Measurements from ENCODE around the gene PLD3. TPM values are rescaled to one million over a fixed set of nuclear protein-coding genes. Genes with fewer than 3 reads are reported as not detected.

The PLD3 gene
- total RNA-seq, 1 donor = 136 TPM

GRCh38 chr19:40422748-40423566, 74.5 kb downstream of the PLD3 start:
- H3K9me3 ChIP-seq (ENCODE audit: low read depth, low read length) = no peaks in the 10 kb centered on the region
- H3K27ac ChIP-seq (ENCODE audit: low read depth, low read length) = peak overlapping the region; percentile 94
- H3K4me3 ChIP-seq (ENCODE audit: insufficient read depth, low read length) = no peak overlapping the region
- H3K4me1 ChIP-seq (ENCODE audit: insufficient read depth, low read length) = peaks cover 20% of the 10 kb centered on the region
- H3K4me2 ChIP-seq (ENCODE audit: insufficient read depth, low read length) = peak overlapping the region; percentile 27
- no peak overlapping the region for H2AFZ ChIP-seq (ENCODE audit: low read length)
- no peaks in the 10 kb centered on the region for H4K20me1 ChIP-seq (ENCODE audit: insufficient read depth, low read length)
- H3K79me2 ChIP-seq (ENCODE audit: insufficient read depth, low read length) = peaks cover 32% of the 10 kb centered on the region
- peak; percentile 48 for DNase-seq (ENCODE audit: insufficient read length, low spot score, missing footprints)
- no peaks in the 10 kb centered on the region for H3K27me3 ChIP-seq (ENCODE audit: insufficient read depth, low read length)
- peaks cover 15% of the 10 kb centered on the region for H3K36me3 ChIP-seq (ENCODE audit: insufficient read depth, low read length)
- no peak for TF ChIP-seq CTCF (IDR thresholded peaks at IDR 0.05; ENCODE audit: extremely low read depth, low read depth, low read length)

GRCh38 chr19:40423938-40424337, 75.4 kb downstream of the PLD3 start:
- H3K27me3 ChIP-seq (ENCODE audit: insufficient read depth, low read length) = no peaks in the 10 kb centered on the region
- peaks cover 32% of the 10 kb centered on the region for H3K79me2 ChIP-seq (ENCODE audit: insufficient read depth, low read length)
- no peak overlapping the region for H2AFZ ChIP-seq (ENCODE audit: low read length)
- peak overlapping the region; percentile 97 for H3K4me3 ChIP-seq (ENCODE audit: insufficient read depth, low read length)
- peaks cover 15% of the 10 kb centered on the region for H3K36me3 ChIP-seq (ENCODE audit: insufficient read depth, low read length)
- peak overlapping the region; percentile 89 for H3K4me2 ChIP-seq (ENCODE audit: insufficient read depth, low read length)
- peaks cover 20% of the 10 kb centered on the region for H3K4me1 ChIP-seq (ENCODE audit: insufficient read depth, low read length)
- no peak for TF ChIP-seq CTCF (IDR thresholded peaks at IDR 0.05; ENCODE audit: extremely low read depth, low read depth, low read length)
- H3K27ac ChIP-seq (ENCODE audit: low read depth, low read length) = peak overlapping the region; percentile 95
- H3K9me3 ChIP-seq (ENCODE audit: low read depth, low read length) = no peaks in the 10 kb centered on the region
- DNase-seq (ENCODE audit: insufficient read length, low spot score, missing footprints) = no peak
- no peaks in the 10 kb centered on the region for H4K20me1 ChIP-seq (ENCODE audit: insufficient read depth, low read length)

DNA sequence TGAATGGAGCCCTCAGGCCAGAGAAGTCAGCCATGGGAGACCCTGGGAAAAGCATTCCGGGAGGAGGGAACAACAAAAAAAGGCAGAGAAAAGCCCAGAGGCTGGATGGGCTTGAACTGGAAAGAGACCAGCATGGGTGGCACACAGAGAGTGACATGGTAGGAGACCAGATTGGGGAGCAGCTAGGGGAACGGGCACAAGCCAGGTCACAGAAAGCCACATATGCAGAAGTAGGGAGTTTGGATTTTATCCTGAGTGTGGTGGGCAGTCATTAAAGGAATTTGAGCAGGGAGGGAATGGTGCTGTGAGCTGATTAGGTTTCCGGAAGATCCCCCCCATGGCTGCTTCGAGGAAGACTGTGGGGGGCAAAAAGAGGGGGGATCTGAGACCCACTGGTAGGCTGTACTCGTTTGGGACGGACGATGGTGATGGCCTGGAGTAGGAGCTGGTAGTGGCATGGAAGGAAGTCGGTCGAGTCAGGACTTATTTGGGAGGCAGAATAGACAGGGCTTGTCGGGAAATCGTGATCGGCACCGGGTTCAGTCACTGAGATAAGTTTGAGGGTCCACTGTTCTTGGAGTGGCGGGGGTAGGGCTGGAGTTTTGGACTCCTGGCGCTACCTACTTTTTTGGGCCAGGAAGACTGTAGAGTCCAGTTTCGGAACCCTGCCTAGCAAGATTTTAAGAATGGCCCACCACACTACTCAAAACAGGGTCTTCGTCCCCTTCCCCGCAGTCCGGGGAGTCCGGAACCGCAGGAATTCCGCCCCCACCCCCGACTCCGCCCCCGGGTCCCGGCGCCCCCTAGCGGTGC, 76.3 kb downstream of the PLD3 start:
- no peak for TF ChIP-seq CTCF (IDR thresholded peaks at IDR 0.05; ENCODE audit: extremely low read depth, low read depth, low read length)
- Histone ChIP-seq H2AFZ (ENCODE audit: low read length) (peak overlapping the region; percentile 69), H3K79me2 (ENCODE audit: insufficient read depth, low read length) (peaks cover 32% of the 10 kb centered on the region), H3K9me3 (ENCODE audit: low read depth, low read length) (no peaks in the 10 kb centered on the region), H3K4me2 (ENCODE audit: insufficient read depth, low read length) (peak overlapping the region; percentile 89), H3K27me3 (ENCODE audit: insufficient read depth, low read length) (no peaks in the 10 kb centered on the region), H3K27ac (ENCODE audit: low read depth, low read length) (peak overlapping the region; percentile 95), H3K4me1 (ENCODE audit: insufficient read depth, low read length) (peaks cover 20% of the 10 kb centered on the region), H4K20me1 (ENCODE audit: insufficient read depth, low read length) (no peaks in the 10 kb centered on the region), H3K36me3 (ENCODE audit: insufficient read depth, low read length) (peaks cover 15% of the 10 kb centered on the region), H3K4me3 (ENCODE audit: insufficient read depth, low read length) (peak overlapping the region; percentile 97)
- peak; percentile 47 for DNase-seq (ENCODE audit: insufficient read length, low spot score, missing footprints)
